Hepatic stellate cell (primary cell): ENCODE data around the gene ARHGAP26.
A peak's percentile ranks its signal among the peaks of the same experiment; 100 is the strongest.
"Not testable (repeated sequence)": the region's sequence is repeated elsewhere in the genome, so short reads cannot be mapped to it uniquely, and the experiment has no call there.

Experiments
- DNase-seq: peaks from one replicate; pipeline ENCODE4 v3.0.0; 2011; ENCODE audit warnings: low spot score

The ARHGAP26 gene

DNA sequence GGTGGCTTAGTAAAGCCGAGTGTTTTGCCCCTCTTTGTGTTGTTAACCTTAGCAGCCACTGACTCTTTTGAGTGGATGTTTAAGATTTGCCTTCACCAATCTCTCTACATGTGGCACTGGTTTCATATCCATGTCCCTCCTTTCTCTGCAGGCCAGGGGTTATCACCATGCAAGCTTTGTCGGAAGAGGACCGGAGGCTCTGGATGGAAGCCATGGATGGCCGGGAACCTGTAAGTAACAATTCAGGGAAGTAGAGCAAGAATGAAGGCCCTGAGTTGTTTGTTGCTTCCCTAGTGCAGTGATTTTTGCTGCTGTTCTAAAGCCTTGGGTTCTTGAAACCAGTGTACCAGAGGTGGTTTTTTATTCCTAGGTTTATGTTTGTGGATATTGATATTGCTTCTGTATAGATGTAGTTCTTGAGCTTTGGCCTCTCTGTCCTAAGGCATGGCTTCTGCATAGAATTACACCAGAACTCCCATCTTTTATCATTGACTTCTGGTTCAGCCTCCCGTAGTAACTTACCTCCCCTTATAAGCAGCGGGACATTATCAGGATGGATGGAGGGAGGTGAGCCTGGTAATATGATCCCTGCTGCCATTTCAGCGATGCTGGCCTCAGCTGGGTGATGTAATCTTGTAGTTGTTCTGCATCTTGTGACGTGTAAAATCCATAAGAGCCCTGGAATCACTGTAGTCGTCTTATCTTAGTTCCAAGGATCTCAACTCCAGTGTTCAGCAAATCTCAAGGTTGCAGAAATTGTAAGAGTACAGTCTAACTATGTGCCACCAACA is 161.9 kb downstream of the ARHGAP26 start:
- no peak for DNase-seq

DNA sequence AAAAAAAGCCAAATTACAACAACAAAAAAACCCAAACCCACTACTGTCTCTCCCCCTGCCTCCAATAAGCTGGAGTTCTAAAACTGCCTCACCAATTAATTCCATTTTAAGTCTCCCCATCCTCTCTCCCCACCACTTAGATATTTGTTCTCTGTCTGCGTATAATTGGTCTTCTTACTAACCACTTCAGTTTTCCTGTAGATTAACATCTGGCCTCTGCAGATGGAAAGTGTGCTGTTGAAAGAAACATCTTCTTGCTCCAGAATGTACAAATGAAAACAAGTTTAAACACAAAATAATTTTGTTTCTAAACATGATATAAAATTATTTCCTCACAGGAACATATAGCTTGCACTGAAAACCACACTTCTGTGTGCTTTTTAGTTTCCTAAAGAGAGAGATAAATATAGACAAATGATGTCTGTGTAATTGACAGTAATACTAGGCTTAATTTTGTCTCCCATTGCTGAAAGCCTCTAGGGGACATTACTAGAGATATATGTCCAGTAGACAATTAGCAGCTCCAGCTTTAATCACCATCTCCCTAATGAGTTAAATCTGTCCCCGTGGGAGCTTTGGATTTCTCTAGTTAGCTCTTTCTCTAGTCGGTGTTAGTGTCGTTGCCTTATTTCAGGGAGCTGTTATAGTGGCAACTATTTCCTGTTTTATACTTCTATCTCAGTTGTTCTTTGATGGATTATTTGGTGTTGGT is 164.0 kb downstream of the ARHGAP26 start:
- no peak for DNase-seq

DNA sequence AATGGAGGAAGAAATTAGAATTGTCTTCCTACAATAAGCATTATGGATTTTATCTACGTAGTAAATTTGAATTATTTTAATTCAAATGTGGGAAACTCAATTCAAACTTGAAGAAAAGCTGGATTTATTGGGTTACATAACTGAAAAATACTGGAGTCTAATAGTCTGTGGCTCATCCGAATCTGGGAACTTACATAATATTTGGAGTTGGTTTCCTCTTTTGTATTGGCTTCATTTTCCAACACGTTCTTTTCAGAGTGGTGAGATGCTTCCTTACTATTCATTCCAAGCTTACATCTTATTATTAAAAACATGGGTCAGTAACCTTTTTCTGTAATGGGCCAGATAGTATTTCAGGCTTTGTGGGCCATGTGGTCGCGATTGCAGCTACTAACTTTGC is 164.8 kb downstream of the ARHGAP26 start:
- no peak for DNase-seq

DNA sequence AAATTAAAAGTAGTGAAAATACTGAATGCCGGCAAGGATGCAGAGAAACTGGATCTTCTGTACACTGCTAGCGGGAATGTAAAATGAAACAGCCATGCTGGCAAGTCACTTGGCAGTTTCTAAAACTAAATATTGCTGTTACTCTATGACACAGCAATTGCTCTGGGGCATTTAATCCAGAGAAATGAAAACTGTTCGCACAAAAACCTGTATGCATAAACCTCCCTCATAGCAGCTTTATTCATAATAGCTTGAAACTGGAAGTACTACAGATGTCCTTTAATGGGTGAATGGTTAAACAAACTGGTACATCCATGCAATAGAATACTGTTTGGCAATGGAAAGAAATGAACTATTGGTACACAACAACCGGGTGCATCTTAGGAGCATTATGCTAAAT is 167.2 kb downstream of the ARHGAP26 start:
- DNase-seq, result no peak

DNA sequence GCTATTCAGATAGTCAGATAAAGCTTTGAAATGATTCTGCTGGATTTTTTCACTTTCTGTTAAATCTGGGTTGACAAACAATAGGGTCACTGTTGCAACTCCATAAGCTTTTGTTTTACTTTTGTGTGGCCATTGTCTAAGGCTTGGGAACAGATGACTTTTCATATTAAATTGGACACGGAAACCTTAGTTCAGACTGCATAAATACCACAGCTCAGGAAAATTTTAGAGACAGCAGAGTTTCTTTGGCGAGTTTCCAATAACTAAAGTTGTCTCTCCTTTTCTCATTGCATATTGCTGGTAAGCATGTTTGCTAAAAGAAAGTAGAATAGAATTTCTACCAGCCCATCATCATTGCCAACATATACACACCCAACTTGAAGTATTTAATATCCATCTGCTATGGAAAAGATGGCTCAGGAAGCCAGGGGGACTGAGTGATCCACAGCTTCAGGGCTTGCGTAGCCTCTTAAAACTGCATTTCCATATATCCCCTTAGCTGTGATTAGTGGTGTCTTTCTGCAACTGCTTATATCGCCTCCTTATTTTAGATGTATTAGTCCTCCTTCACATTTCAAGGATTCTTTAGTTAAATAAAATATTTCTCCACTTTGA is 168.2 kb downstream of the ARHGAP26 start:
- no peak for DNase-seq

DNA sequence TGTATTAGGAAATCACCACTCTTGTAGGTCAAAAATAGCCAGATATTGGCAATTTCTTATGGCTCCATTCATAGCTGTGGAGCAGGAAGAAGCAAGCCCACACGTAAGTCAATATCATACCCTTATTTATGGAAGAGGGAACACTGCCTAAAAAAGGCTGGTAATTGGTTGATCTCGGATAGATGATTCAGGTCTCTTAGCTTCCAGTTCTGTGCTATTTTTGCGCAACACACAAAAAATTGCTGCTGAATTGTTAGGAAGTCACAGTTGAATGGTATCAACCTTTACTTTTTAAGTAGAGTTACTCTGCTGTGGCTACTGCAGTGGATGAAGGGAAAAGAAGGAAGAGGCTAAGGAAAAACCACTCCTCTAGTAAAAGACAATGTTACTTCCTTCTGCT is 168.8 kb downstream of the ARHGAP26 start:
- no peak for DNase-seq

DNA sequence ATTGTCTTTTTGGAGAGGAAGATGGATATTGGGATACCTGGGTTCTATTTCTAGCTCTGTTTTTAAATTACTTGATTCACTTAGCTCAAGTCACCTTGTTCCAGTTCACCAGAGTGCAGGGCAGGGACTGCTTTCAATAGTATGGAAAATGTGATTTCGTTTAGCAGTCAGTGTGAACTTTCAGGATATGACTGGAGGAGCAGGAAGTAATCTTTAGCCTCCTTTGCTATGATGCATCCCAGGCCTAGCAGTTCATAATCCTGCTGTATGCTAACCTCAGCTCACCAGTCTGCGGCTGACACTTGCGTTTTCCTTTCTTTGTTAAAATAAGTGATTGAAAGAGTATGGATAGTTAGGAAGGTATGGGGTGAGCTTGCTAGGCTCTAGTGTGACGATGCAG is 169.7 kb downstream of the ARHGAP26 start:
- DNase-seq, result no peak

DNA sequence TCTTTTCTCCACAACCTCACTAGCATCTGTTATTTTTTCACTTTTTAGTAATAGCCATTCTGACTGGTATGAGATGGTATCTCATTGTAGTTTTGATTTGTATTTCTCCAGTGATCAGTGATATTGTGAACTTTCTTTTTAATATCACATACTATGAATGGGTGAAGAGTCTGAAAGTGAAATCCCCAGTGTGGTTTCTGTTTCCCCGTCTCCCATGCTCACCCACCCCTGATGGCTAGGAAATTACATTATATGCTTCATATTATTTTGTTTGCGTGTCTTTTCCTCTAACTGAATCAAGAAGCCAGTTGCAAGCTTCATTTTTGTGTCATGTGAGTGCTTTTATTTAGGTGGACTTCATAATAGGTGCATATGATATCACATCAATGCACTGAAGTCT is 171.1 kb downstream of the ARHGAP26 start:
- DNase-seq, result no peak

DNA sequence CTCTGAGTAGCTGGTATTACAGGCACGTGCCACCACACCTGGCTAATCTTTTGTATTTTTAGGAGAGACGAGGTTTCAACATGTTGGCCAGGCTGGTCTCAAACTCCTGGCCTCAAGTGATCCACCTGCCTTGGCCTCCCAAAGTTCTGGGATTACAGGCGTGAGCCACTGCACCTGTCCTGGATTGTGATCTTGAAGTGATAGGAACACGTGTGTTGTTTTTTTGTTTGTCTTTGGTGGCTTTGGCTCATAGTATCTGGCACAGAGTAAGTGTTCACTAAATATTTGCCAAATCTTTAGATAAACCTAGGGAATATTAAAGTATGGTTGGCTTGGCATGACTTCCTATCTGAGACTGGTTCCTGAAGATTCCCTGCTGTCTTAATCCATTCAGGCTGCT is 172.7 kb downstream of the ARHGAP26 start:
- no peak for DNase-seq

DNA sequence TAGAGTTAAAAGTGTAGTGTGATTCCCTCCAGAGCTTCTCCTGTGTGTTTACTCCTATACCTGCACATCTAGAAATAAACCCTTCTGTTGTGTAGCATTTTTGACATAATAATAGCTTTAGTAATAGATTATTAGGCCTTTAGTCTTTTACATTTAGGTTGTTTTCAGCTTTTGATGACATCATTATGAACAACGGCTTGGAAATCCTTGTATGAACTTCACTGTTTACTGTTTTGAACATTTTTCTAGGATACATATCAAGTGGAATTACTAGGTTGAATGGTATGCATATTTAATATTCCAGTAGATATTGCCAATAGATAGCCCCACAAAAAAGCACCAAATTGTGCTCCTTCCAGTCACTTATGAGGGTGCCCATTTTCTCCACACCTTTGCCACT is 174.0 kb downstream of the ARHGAP26 start:
- no peak for DNase-seq

DNA sequence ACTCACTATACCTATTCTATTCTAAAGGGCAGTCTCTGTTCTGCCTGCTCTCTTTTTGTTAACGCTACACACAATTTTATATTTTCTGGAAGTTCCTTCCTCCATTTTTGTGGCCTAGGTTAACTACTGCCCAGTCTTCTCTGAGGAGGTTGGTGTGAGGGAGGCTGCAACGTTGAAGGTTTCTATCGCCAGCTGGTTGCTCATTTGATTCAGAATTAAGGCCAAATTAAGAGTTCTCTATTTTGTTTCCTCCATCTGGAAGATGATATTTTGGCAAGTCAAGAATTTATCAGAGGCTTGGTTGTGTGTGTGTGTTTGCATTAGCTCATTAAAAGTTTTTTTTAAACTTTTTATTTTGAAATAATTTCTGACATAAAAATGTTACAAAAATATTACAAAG is 175.1 kb downstream of the ARHGAP26 start:
- no peak for DNase-seq

DNA sequence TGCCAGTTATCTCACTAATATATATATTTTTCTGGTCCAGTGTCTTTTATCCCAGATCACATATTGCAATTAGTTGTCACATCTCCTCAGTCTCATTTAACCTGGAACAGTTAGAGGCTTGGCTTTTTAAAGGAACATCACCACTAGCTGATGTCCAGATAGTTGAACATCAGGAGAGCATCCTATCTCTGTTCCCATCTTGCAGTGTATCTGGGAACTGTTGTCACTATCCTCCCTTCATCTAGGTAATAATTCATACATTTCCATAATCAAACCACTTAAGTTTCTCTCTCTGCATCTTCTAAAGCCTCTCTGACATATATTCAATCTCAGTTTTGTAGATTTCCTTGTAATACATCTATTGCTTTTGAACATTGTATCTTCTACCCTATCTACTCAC is 175.7 kb downstream of the ARHGAP26 start:
- DNase-seq, result no peak

DNA sequence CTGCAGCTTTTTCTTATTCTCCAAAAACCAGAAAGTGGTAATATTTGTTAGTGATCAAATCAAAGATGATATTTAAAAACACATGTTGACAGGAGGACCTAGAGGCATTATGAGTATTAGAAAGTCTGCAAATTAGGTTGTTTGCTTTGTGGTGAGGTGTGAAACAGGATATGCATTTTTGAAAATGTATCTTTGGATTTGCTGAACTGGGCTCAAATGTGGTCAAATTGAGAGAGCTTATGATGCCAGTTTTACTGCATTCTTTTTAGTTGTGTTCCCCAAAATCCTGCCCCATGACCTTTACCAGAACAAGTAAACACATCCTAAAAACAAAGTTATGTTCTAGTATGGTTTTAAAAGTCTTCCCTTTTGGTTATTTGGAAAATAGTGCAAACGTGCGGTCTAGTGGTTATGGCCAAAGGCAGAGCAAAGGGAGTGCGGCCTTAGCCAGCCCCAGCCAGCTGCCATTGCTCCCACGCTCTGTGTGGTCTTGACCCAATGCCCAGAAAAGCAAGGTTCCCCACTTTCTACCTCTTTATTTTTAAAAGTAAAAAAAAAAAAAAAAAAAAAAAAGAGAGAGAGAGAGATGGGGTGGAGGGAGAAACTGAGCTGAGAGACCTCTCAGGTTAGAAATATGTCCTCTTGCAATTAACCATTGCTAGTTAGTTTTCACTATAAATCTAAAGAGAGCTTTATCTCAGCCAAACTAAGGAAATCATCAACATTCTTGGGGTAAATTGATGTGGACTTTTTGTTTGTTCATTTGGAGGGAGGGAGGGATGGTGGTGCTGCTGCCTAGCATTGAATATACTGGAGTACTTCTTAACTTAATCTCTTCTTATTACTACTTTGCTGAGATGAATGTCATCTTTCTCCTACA is 176.6 kb downstream of the ARHGAP26 start:
- no peak for DNase-seq

DNA sequence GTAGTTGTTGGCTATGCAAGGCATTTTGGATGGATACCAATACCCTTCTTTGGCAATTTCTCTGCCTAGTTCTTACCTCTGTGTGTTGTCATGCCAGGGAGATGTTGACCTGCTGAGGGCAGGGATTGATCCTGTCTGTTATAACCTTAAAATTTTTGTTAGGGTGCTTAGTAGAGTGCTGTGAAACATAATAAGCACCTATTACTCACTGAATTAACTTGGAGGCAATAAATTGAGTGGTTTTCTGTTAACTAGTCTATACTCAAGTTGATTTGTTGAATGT is 177.2 kb downstream of the ARHGAP26 start:
- DNase-seq, result no peak

DNA sequence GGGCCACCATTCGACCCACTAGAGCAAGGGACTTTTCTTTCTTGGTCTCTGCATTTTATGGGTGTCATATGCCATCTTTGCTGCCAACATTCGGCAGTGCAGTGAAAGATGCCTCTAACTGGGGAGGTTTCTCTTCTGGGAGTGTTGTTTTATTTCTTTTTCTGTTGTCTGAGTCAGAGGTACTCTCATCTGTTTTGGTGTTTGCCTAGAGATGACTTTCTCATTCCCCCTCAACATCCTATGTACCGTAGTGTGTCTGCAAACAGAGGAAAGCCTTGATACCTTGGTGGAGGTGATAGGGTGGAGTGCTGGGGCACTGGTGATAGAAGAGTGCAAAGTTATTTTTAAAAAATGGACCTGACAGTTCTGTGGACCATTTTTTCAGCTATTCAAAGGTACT is 182.1 kb downstream of the ARHGAP26 start:
- no peak for DNase-seq

DNA sequence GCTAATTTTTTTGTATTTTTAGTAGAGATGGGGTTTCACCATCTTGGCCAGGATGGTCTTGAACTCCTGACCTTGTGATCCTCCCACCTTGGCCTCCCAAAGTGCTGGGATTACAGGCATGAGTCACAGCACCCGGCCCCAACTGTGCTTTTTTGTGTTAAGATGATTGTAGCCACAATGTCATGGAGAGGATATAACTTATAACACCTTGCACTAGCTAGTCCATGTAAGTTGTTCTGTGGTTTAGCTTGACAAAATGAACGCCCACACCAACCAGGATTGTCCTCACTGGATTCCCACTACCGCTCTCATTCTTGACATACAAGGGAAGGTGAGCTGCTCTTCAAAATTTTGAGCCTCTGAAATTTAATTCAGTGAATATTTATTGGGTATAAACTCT is 182.7 kb downstream of the ARHGAP26 start:
- DNase-seq, result not testable (repeated sequence)

DNA sequence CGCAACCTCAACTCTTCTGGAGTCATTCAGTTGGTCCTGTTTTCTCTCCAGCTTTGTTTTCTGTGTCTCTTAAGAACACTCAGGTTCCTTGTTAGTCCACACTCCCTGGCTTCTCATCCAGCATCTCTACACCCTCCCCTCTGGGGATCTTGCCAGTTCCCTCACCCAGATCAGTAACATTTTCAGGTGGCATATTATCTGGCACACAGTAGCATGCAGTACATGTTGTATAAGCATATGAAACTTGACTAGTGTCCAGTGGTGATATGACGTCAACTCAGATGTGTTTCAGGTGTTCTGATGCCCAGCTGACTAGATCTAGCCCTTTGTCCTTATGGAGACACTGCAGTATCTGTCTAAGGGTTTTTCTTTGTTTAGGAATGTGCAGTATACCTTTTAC is 184.3 kb downstream of the ARHGAP26 start:
- no peak for DNase-seq

DNA sequence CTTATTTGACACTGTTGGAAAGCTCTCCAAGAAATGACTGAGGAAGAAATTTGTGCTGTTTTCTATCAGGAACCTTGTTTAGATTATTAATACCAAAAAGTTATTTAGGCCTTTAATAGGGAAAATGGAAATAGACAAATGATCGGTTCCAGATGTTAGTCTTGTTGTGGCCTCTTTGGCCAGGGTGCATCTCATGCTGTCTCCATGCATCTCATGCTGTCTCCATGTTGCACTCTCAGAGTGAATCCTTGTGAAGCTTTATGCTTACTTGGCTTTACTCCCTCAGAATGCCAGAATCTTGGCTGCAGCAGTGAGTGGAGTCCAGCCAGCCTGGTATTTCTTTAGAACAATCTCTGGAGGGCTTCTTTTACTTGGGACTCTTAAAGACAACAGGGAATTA is 185.5 kb downstream of the ARHGAP26 start:
- DNase-seq, result no peak

DNA sequence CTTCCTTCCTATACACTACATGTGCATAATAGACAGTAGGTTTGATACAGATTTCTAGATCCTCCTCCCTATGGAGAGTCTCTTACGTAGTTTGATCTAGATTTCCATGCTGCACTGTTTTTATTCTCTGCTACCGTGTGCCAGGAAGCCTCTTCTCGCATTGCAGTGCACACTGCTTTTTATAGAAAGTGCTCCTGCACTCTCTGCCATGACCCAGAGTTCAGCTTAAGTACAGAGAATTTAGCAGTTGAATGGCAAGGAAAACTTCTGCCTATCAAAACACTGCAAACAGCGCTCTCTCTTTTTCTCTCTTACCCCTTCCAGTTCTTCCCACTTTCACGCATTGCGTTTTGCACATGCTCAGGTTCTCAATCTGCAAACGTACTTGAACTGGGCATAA is 187.4 kb downstream of the ARHGAP26 start:
- DNase-seq, result no peak

DNA sequence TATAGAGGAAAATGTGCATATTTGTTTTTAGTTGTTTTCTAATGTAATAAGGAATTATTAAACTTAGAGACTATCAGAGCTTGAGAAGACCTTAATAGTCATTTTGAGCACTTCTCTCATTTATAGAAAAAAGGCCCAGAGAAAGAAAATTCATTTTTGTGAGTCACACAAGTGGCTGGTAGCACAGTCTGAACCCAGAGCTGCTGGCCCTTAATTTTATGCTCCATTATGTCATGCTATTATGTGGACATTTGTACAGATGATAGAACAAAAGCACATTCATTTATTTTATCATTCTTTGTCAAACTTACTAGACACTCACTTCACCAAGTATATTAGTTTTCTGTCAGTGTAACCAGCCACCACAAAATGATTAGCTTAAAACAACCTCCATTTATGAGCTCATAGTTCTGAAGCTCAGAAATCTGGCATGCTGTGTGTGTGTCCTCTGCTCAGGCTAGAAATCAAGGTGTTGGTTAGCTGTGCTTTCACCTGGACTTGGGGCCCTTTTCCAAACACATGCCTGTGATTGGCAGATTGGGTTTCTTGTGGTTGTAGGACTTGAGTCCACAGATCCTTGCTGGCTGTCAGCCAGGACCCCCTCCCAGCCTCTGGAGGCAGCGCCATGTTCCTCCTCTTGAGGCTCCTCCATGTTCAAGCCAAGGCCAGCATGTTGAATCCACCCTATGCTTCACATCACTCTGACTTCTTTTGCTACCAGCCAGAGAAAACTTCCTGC is 188.9 kb downstream of the ARHGAP26 start:
- DNase-seq, result no peak

DNA sequence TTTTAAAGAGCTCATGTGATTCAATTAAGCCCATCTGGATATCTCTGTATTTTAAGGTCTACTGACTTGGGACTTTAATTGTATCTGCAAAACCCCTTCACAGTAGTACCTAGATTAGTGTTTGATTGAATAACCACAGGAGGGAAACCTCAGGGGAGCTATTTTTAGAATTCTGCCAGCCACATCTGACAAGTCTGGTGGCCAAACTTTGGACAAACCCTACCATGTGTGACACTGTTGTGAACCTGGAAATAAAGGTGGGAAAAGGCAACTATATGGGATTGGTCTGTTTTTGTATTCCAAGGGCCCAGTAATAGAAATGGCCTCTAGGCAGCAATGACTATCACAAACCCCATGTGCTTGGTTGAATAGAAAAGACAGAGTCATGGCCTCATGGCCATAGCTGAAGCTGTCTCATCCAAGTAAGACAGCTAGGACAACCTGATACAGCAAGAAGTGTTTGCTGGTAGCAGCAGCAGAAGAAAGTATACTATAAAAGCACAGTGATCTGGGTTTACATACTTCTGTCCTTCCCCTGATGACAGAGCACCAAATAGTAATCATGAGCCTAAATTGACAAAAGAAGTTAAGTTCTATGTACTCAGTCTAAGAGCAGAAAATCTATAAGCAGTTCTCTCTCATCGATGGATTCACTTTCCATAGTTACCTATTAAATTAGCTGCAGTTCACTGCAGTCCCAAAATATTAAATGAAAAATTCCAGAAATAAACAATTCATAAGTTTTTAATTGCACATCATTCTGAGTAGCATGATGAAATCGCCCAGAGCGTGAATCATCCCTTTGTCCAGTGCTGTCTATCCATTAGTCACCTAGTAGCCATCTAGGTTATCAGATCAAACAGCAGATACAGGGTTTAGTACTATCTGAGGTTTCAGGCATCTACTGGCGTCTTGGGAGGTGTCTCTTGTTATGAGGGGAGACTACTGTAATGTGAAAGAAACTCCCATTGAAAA is 189.8 kb downstream of the ARHGAP26 start:
- peak; percentile 25 for DNase-seq
